Measurements from ENCODE around the gene XRCC3.

Gene XRCC3

GRCh38 chr14:103726474-103726873 is 11.2 kb upstream of the XRCC3 start:
- Histone ChIP-seq H3K36me3 (ENCODE audit: control insufficient read depth in 1 of 2, insufficient read depth in 2 of 2, low read length in 2 of 2) (peaks cover 12 to 36% of the 10 kb centered on the region in 2 donors), H3K4me3 (ENCODE audit: low read depth in 1 of 2, low read length in 2 of 2) (no peak overlapping the region), H3K27ac (ENCODE audit: low read depth, low read length) (no peak overlapping the region), H3K27me3 (ENCODE audit: control insufficient read depth in 1 of 2, insufficient read depth in 2 of 2, low read length in 2 of 2) (no peaks in the 10 kb centered on the region), H3K4me1 (ENCODE audit: control insufficient read depth in 1 of 2, insufficient read depth in 2 of 2, low read length in 2 of 2) (peaks cover 21 to 27% of the 10 kb centered on the region in 2 donors), H3K9me3 (ENCODE audit: control insufficient read depth in 1 of 2, low read length in 2 of 2) (no peaks in the 10 kb centered on the region), H3K9ac (ENCODE audit: low read depth in 1 of 2, low read length in 2 of 2) (no peak overlapping the region)

- Histone ChIP-seq H3K27ac (ENCODE audit: low read depth, low read length) (no peak overlapping the region), H3K9ac (ENCODE audit: low read depth in 1 of 2, low read length in 2 of 2) (no peak overlapping the region), H3K9me3 (ENCODE audit: control insufficient read depth in 1 of 2, low read length in 2 of 2) (no peaks in the 10 kb centered on the region), H3K4me1 (ENCODE audit: control insufficient read depth in 1 of 2, insufficient read depth in 2 of 2, low read length in 2 of 2) (peaks cover 21 to 27% of the 10 kb centered on the region in 2 donors), H3K4me3 (ENCODE audit: low read depth in 1 of 2, low read length in 2 of 2) (no peak overlapping the region), H3K36me3 (ENCODE audit: control insufficient read depth in 1 of 2, insufficient read depth in 2 of 2, low read length in 2 of 2) (peaks cover 12 to 35% of the 10 kb centered on the region in 2 donors), H3K27me3 (ENCODE audit: control insufficient read depth in 1 of 2, insufficient read depth in 2 of 2, low read length in 2 of 2) (no peaks in the 10 kb centered on the region)
These were observed 10.6 kb upstream of the XRCC3 start for GRCh38 chr14:103725739-103726395.

- Histone ChIP-seq H3K9ac (ENCODE audit: low read depth in 1 of 2, low read length in 2 of 2) (no peak overlapping the region), H3K36me3 (ENCODE audit: control insufficient read depth in 1 of 2, insufficient read depth in 2 of 2, low read length in 2 of 2) (peaks cover 12 to 30% of the 10 kb centered on the region in 2 donors), H3K4me3 (ENCODE audit: low read depth in 1 of 2, low read length in 2 of 2) (no peak overlapping the region), H3K27me3 (ENCODE audit: control insufficient read depth in 1 of 2, insufficient read depth in 2 of 2, low read length in 2 of 2) (no peaks in the 10 kb centered on the region), H3K27ac (ENCODE audit: low read depth, low read length) (no peak overlapping the region), H3K9me3 (ENCODE audit: control insufficient read depth in 1 of 2, low read length in 2 of 2) (no peaks in the 10 kb centered on the region), H3K4me1 (ENCODE audit: control insufficient read depth in 1 of 2, insufficient read depth in 2 of 2, low read length in 2 of 2) (peaks cover 21 to 27% of the 10 kb centered on the region in 2 donors)
These were observed 9.9 kb upstream of the XRCC3 start for GRCh38 chr14:103725001-103725682.

GRCh38 chr14:103724116-103724515 is 8.9 kb upstream of the XRCC3 start:
- no peak overlapping the region for H3K9ac ChIP-seq (ENCODE audit: low read depth in 1 of 2, low read length in 2 of 2)
- H3K27ac ChIP-seq (ENCODE audit: low read depth, low read length) = no peak overlapping the region
- H3K4me3 ChIP-seq (ENCODE audit: low read depth in 1 of 2, low read length in 2 of 2) = no peak overlapping the region
- H3K9me3 ChIP-seq (ENCODE audit: control insufficient read depth in 1 of 2, low read length in 2 of 2) = no peaks in the 10 kb centered on the region
- peaks cover 6 to 20% of the 10 kb centered on the region in 2 donors for H3K36me3 ChIP-seq (ENCODE audit: control insufficient read depth in 1 of 2, insufficient read depth in 2 of 2, low read length in 2 of 2)
- H3K27me3 ChIP-seq (ENCODE audit: control insufficient read depth in 1 of 2, insufficient read depth in 2 of 2, low read length in 2 of 2) = no peaks in the 10 kb centered on the region
- H3K4me1 ChIP-seq (ENCODE audit: control insufficient read depth in 1 of 2, insufficient read depth in 2 of 2, low read length in 2 of 2) = peaks cover 21 to 27% of the 10 kb centered on the region in 2 donors

- H3K27ac ChIP-seq (ENCODE audit: low read depth, low read length) = peak overlapping the region; percentile 10
- H3K9ac ChIP-seq (ENCODE audit: low read depth in 1 of 2, low read length in 2 of 2) = no peak overlapping the region
- H3K4me3 ChIP-seq (ENCODE audit: low read depth in 1 of 2, low read length in 2 of 2) = no peak overlapping the region
- H3K9me3 ChIP-seq (ENCODE audit: control insufficient read depth in 1 of 2, low read length in 2 of 2) = no peaks in the 10 kb centered on the region
- peaks cover 2 to 16% of the 10 kb centered on the region in 2 donors for H3K36me3 ChIP-seq (ENCODE audit: control insufficient read depth in 1 of 2, insufficient read depth in 2 of 2, low read length in 2 of 2)
- H3K4me1 ChIP-seq (ENCODE audit: control insufficient read depth in 1 of 2, insufficient read depth in 2 of 2, low read length in 2 of 2) = peaks cover 21 to 27% of the 10 kb centered on the region in 2 donors
- no peaks in the 10 kb centered on the region for H3K27me3 ChIP-seq (ENCODE audit: control insufficient read depth in 1 of 2, insufficient read depth in 2 of 2, low read length in 2 of 2)
These were observed 8.5 kb upstream of the XRCC3 start for GRCh38 chr14:103723748-103724081.

GRCh38 chr14:103721334-103722120 is 6.3 kb upstream of the XRCC3 start:
- H3K9ac ChIP-seq (ENCODE audit: low read depth in 1 of 2, low read length in 2 of 2) = no peak overlapping the region
- H3K9me3 ChIP-seq (ENCODE audit: control insufficient read depth in 1 of 2, low read length in 2 of 2) = no peaks in the 10 kb centered on the region
- peaks cover 22 to 24% of the 10 kb centered on the region in 2 donors for H3K4me1 ChIP-seq (ENCODE audit: control insufficient read depth in 1 of 2, insufficient read depth in 2 of 2, low read length in 2 of 2)
- peaks cover 0 to 8% of the 10 kb centered on the region in 2 donors for H3K36me3 ChIP-seq (ENCODE audit: control insufficient read depth in 1 of 2, insufficient read depth in 2 of 2, low read length in 2 of 2)
- no peak overlapping the region for H3K27ac ChIP-seq (ENCODE audit: low read depth, low read length)
- H3K4me3 ChIP-seq (ENCODE audit: low read depth in 1 of 2, low read length in 2 of 2) = no peak overlapping the region
- H3K27me3 ChIP-seq (ENCODE audit: control insufficient read depth in 1 of 2, insufficient read depth in 2 of 2, low read length in 2 of 2) = no peaks in the 10 kb centered on the region

GRCh38 chr14:103719751-103720150 is 4.5 kb upstream of the XRCC3 start:
- H3K27me3 ChIP-seq (ENCODE audit: control insufficient read depth in 1 of 2, insufficient read depth in 2 of 2, low read length in 2 of 2) = no peaks in the 10 kb centered on the region
- H3K4me3 ChIP-seq (ENCODE audit: low read depth in 1 of 2, low read length in 2 of 2) = no peak overlapping the region
- no peak overlapping the region for H3K9ac ChIP-seq (ENCODE audit: low read depth in 1 of 2, low read length in 2 of 2)
- peaks cover 24 to 26% of the 10 kb centered on the region in 2 donors for H3K4me1 ChIP-seq (ENCODE audit: control insufficient read depth in 1 of 2, insufficient read depth in 2 of 2, low read length in 2 of 2)
- H3K9me3 ChIP-seq (ENCODE audit: control insufficient read depth in 1 of 2, low read length in 2 of 2) = no peaks in the 10 kb centered on the region
- no peaks in the 10 kb centered on the region for H3K36me3 ChIP-seq (ENCODE audit: control insufficient read depth in 1 of 2, insufficient read depth in 2 of 2, low read length in 2 of 2)
- no peak overlapping the region for H3K27ac ChIP-seq (ENCODE audit: low read depth, low read length)

- Histone ChIP-seq H3K9ac (ENCODE audit: low read depth in 1 of 2, low read length in 2 of 2) (no peak overlapping the region), H3K27ac (ENCODE audit: low read depth, low read length) (no peak overlapping the region), H3K4me3 (ENCODE audit: low read depth in 1 of 2, low read length in 2 of 2) (no peak overlapping the region), H3K36me3 (ENCODE audit: control insufficient read depth in 1 of 2, insufficient read depth in 2 of 2, low read length in 2 of 2) (no peaks in the 10 kb centered on the region), H3K27me3 (ENCODE audit: control insufficient read depth in 1 of 2, insufficient read depth in 2 of 2, low read length in 2 of 2) (no peaks in the 10 kb centered on the region), H3K4me1 (ENCODE audit: control insufficient read depth in 1 of 2, insufficient read depth in 2 of 2, low read length in 2 of 2) (peaks cover 15 to 22% of the 10 kb centered on the region in 2 donors), H3K9me3 (ENCODE audit: control insufficient read depth in 1 of 2, low read length in 2 of 2) (no peaks in the 10 kb centered on the region)
These were observed 3.3 kb upstream of the XRCC3 start for GRCh38 chr14:103718572-103718971.

GRCh38 chr14:103716899-103717411 is 1.7 kb upstream of the XRCC3 start:
- no peaks in the 10 kb centered on the region for H3K9me3 ChIP-seq (ENCODE audit: control insufficient read depth in 1 of 2, low read length in 2 of 2)
- no peaks in the 10 kb centered on the region for H3K27me3 ChIP-seq (ENCODE audit: control insufficient read depth in 1 of 2, insufficient read depth in 2 of 2, low read length in 2 of 2)
- H3K36me3 ChIP-seq (ENCODE audit: control insufficient read depth in 1 of 2, insufficient read depth in 2 of 2, low read length in 2 of 2) = no peaks in the 10 kb centered on the region
- H3K27ac ChIP-seq (ENCODE audit: low read depth, low read length) = no peak overlapping the region
- H3K9ac ChIP-seq (ENCODE audit: low read depth in 1 of 2, low read length in 2 of 2) = peak overlapping the region; percentile 63 to 64
- peaks cover 14 to 24% of the 10 kb centered on the region in 2 donors for H3K4me1 ChIP-seq (ENCODE audit: control insufficient read depth in 1 of 2, insufficient read depth in 2 of 2, low read length in 2 of 2)
- peak overlapping the region; percentile 64 to 79 for H3K4me3 ChIP-seq (ENCODE audit: low read depth in 1 of 2, low read length in 2 of 2)

Measured in duodenal mucosa (tissue), 2 donors.